ENCODE data around the gene DNAL1.
"Not testable (repeated sequence)": the region's sequence is repeated elsewhere in the genome, so short reads cannot be mapped to it uniquely, and the experiment has no call there.

Gene DNAL1

GRCh38 chr14:73655851-73656250 lies 11.1 kb downstream of the DNAL1 start:
- ChIA-PET CTCF (interaction anchor here (1.3 to 3.3 kb wide), 3 partner anchors 11 to 67 kb away, joined by 3 to 9 read pairs (median 3); partner anchors contain the start of gene DNAL1), POLR2A (no interaction called here)
- DNase-seq (ENCODE audit: extremely low spot score) = no peak
- TF ChIP-seq CTCF (IDR thresholded peaks at IDR 0.05; ENCODE audit: control extremely low read depth, extremely low read depth, low read depth, missing control alignments) = no peak

- CTCF ChIA-PET = interaction anchor here (0.6 to 1.1 kb wide), 2 partner anchors 23 to 71 kb away, joined by 3 read pairs; no protein-coding TSS in a partner anchor
- DNase-seq (ENCODE audit: extremely low spot score); POLR2A ChIA-PET: not testable (repeated sequence)
Measured at GRCh38 chr14:73659202-73659601, 14.4 kb downstream of the DNAL1 start.

GRCh38 chr14:73660511-73660910 lies 15.7 kb downstream of the DNAL1 start:
- DNase-seq (ENCODE audit: extremely low spot score) = no peak
- ChIA-PET CTCF (interaction anchor here (0.9 to 2.0 kb wide), 4 partner anchors 8 to 47 kb away, joined by 3 to 4 read pairs (median 4); no protein-coding TSS in a partner anchor), POLR2A (no interaction called here)
- TF ChIP-seq CTCF (IDR thresholded peaks at IDR 0.05; ENCODE audit: control extremely low read depth, extremely low read depth, low read depth, missing control alignments) = no peak

- no peak for DNase-seq (ENCODE audit: extremely low spot score)
- TF ChIP-seq CTCF (IDR thresholded peaks at IDR 0.05; ENCODE audit: control extremely low read depth, extremely low read depth, low read depth, missing control alignments) = no peak
- CTCF ChIA-PET = interaction anchor here (1.3 to 2.0 kb wide), 3 partner anchors 9 to 20 kb away, joined by 3 to 4 read pairs (median 4); no protein-coding TSS in a partner anchor
- POLR2A ChIA-PET = no interaction called here
Measured at GRCh38 chr14:73661872-73662271, 17.1 kb downstream of the DNAL1 start.

GRCh38 chr14:73662487-73662943 lies 17.7 kb downstream of the DNAL1 start:
- no peak for TF ChIP-seq CTCF (IDR thresholded peaks at IDR 0.05; ENCODE audit: control extremely low read depth, extremely low read depth, low read depth, missing control alignments)
- DNase-seq (ENCODE audit: extremely low spot score) = no peak
- ChIA-PET CTCF (interaction anchor here (1.3 to 2.0 kb wide), 3 partner anchors 10 to 19 kb away, joined by 3 to 4 read pairs (median 4); no protein-coding TSS in a partner anchor), POLR2A (no interaction called here)

- peak; percentile 11 for DNase-seq (ENCODE audit: extremely low spot score)
- no peak for TF ChIP-seq CTCF (IDR thresholded peaks at IDR 0.05; ENCODE audit: control extremely low read depth, extremely low read depth, low read depth, missing control alignments)
- POLR2A ChIA-PET = no interaction called here
- CTCF ChIA-PET = interaction anchor here (1.2 to 1.3 kb wide), 2 partner anchors 20 to 30 kb away, joined by 3 to 4 read pairs; no protein-coding TSS in a partner anchor
Measured at GRCh38 chr14:73663548-73664212, 18.9 kb downstream of the DNAL1 start.

- no peak for TF ChIP-seq CTCF (IDR thresholded peaks at IDR 0.05; ENCODE audit: control extremely low read depth, extremely low read depth, low read depth, missing control alignments)
- DNase-seq (ENCODE audit: extremely low spot score) = no peak
- ChIA-PET POLR2A (interaction anchor here (0.7 kb wide), 1 partner anchor 53 kb away, joined by 3 read pairs; no protein-coding TSS in a partner anchor), CTCF (interaction anchor here (1.3 kb wide), 1 partner anchor 12 kb away, joined by 5 read pairs; no protein-coding TSS in a partner anchor)
Measured at GRCh38 chr14:73665130-73665529, 20.3 kb downstream of the DNAL1 start.

Data from GM10248 (cell line).